ENCODE data around the gene CIPC.

DNA sequence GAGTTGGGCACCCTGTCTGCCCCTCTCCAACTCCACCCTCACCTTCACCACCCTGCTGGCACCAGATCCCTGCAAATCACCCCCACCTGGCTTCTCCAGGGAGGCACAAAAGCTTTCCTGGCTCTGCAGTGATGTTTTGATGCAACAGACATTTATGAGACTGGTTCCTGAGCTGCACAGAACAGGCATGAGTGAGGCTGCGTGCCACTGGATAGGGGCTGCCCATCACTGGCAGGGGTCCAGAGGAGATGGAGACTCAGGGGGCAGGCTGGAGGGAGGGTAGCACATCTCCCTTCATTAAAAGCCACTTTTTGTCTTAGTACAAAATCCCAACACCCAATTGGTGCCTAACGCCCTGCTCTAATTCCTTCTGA lies 60.8 kb downstream of the CIPC start:
- TF ChIP-seq, protein P1, sequence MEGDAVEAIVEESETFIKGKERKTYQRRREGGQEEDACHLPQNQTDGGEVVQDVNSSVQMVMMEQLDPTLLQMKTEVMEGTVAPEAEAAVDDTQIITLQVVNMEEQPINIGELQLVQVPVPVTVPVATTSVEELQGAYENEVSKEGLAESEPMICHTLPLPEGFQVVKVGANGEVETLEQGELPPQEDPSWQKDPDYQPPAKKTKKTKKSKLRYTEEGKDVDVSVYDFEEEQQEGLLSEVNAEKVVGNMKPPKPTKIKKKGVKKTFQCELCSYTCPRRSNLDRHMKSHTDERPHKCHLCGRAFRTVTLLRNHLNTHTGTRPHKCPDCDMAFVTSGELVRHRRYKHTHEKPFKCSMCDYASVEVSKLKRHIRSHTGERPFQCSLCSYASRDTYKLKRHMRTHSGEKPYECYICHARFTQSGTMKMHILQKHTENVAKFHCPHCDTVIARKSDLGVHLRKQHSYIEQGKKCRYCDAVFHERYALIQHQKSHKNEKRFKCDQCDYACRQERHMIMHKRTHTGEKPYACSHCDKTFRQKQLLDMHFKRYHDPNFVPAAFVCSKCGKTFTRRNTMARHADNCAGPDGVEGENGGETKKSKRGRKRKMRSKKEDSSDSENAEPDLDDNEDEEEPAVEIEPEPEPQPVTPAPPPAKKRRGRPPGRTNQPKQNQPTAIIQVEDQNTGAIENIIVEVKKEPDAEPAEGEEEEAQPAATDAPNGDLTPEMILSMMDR (IDR thresholded peaks at IDR 0.05; ENCODE audit: poor library complexity), result no peak
- TF ChIP-seq EZH2 (IDR thresholded peaks at IDR 0.05; ENCODE audit: borderline replicate concordance), result no peak
